Gastroesophageal sphincter (tissue), 4 donors: ENCODE data around the gene FUT9. TPM values are rescaled to one million over a fixed set of nuclear protein-coding genes. Genes with fewer than 3 reads are reported as not detected.

Source experiments
- ATAC-seq: fragments of 150-250 bp; one replicate; pipeline ENCODE4 v1.9.1; 2016; ENCODE audit warnings: mild to moderate bottlenecking, moderate library complexity
- H3K27ac ChIP-seq, 4 donors: fragments of 200-600 bp; sonication (generic) in 3 of 4; 1 replicate in 3 of 4; 2 replicates in 1 of 4; pipeline ENCODE4 v1.5.1; 2016 to 2019
- H3K27me3 ChIP-seq: fragments of 200-600 bp; sonication (generic); one replicate; pipeline ENCODE4 v1.5.1; 2019
- H3K36me3 ChIP-seq, 2 donors: fragments of 200-600 bp; sonication (generic); one replicate each; pipeline ENCODE4 v1.5.1; 2019; ENCODE audit warnings: control low read depth in 1 of 2
- H3K4me1 ChIP-seq, 3 donors: fragments of 200-600 bp; sonication (generic); 1 replicate in 2 of 3; 2 replicates in 1 of 3; pipeline ENCODE4 v1.5.1; 2016 to 2019; ENCODE audit warnings: control low read depth in 2 of 3
- H3K4me3 ChIP-seq, 2 donors: fragments of 200-600 bp; sonication (generic); one replicate each; pipeline ENCODE4 v1.5.1; 2019; ENCODE audit warnings: mild to moderate bottlenecking in 1 of 2, moderate library complexity in 1 of 2
- H3K9me3 ChIP-seq, 3 donors: fragments of 200-600 bp; sonication (generic); one replicate each; pipeline ENCODE4 v1.5.1; 2017 to 2019; ENCODE audit warnings: control low read depth in 2 of 3
- CTCF ChIP-seq, 4 experiments: fragments of 200-600 bp in 2 of 4; fragments of 450-650 bp in 2 of 4; sonication (generic) in 1 of 4; IDR thresholded peaks; one replicate each; pipeline ENCODE4 v1.5.1; 2017 to 2019; ENCODE audit warnings: antibody characterized with exemption in 4 of 4, mild to moderate bottlenecking in 2 of 4, moderate library complexity in 2 of 4
- EP300 ChIP-seq: sonication (generic); formaldehyde crosslinking; IDR thresholded peaks from one replicate; pipeline ENCODE4 v1.6.1; 2017; ENCODE audit warnings: antibody characterized with exemption, mild to moderate bottlenecking
- POLR2A ChIP-seq, 2 donors: fragments of 450-650 bp; IDR thresholded peaks; one replicate each; pipeline ENCODE4 v1.6.1; 2017; ENCODE audit warnings: antibody characterized with exemption in 2 of 2, mild to moderate bottlenecking in 2 of 2, moderate library complexity in 1 of 2
- POLR2AphosphoS5 ChIP-seq: sonication (generic); formaldehyde crosslinking; IDR thresholded peaks from one replicate; pipeline ENCODE4 v1.6.1; 2017; ENCODE audit warnings: antibody characterized with exemption
- WGBS, 2 donors: methylation state at CpG; one replicate each; pipeline ENCODE4 v1.1.5; 2018; ENCODE audit warnings: low coverage in 1 of 2; 5-methylcytosine and 5-hydroxymethylcytosine counted together
- total RNA-seq, 4 donors: library from RNA; depleted of rRNA; stranded (reverse); fragments of >200 nt; gene quantifications; one replicate each; pipeline ENCODE4 v1.1.0, GENCODE V29; 2016

FUT9 gene
- under 1 TPM in 1 of 4 donors, not detected in 3; under 0.01 TPM for total RNA-seq

GRCh38 chr6:96015518-96016333, at the start of gene FUT9:
TSS of gene FUT9 (plus strand) at chr6:96015974. CDS start at chr6:96203156, 187,182 bp downstream.
- WGBS, 2 donors: 0 to 2% methylated on average over 4 to 14 of the region's 62 CpGs
- no peaks in the 10 kb centered on the region for H3K36me3 ChIP-seq
- no peaks in the 10 kb centered on the region for H3K9me3 ChIP-seq
- TF ChIP-seq POLR2A (IDR thresholded peaks at IDR 0.05) (no peak), POLR2AphosphoS5 (no peak), CTCF (IDR thresholded peaks at IDR 0.05) (no peak), EP300 (no peak)
- no peak for ATAC-seq
- H3K27ac ChIP-seq: no peak within 1 kb of the TSS
- peaks cover 0 to 15% (median 0%) of the 10 kb centered on the region in 3 donors for H3K4me1 ChIP-seq
- H3K4me3 ChIP-seq: no peak within 1 kb of the TSS
- peaks cover 25% of the 10 kb centered on the region for H3K27me3 ChIP-seq

- Histone ChIP-seq H3K4me3 (no peak overlapping the region), H3K27me3 (no peaks in the 10 kb centered on the region), H3K4me1 (no peaks in the 10 kb centered on the region), H3K9me3 (peaks cover 0 to 5% (median 0%) of the 10 kb centered on the region in 3 donors), H3K27ac (no peak overlapping the region), H3K36me3 (no peaks in the 10 kb centered on the region)
- TF ChIP-seq POLR2A (IDR thresholded peaks at IDR 0.05): no peak
- no peak for TF ChIP-seq CTCF (IDR thresholded peaks at IDR 0.05)
- TF ChIP-seq POLR2AphosphoS5: no peak
- ATAC-seq: no peak
Observed at GRCh38 chr6:95967594-95967993, 48.2 kb upstream of the FUT9 start.

- Histone ChIP-seq H3K4me1 (no peaks in the 10 kb centered on the region), H3K27ac (no peak overlapping the region), H3K4me3 (no peak overlapping the region), H3K36me3 (no peaks in the 10 kb centered on the region), H3K9me3 (no peaks in the 10 kb centered on the region), H3K27me3 (no peaks in the 10 kb centered on the region)
- WGBS, 2 donors: 52 to 72% methylated on average over 3 of the region's 3 CpGs
- TF ChIP-seq POLR2A (IDR thresholded peaks at IDR 0.05) (no peak), POLR2AphosphoS5 (no peak), EP300 (no peak), CTCF (IDR thresholded peaks at IDR 0.05) (no peak)
- no peak for ATAC-seq
Observed at GRCh38 chr6:95973976-95974375, 41.8 kb upstream of the FUT9 start.

GRCh38 chr6:95978230-95978629, 37.5 kb upstream of the FUT9 start:
- 66 to 67% methylated on average over 2 of the region's 2 CpGs for WGBS, 2 donors

More at GRCh38 chr6:95978230-95978629, 37.5 kb upstream of the FUT9 start:
- TF ChIP-seq POLR2A (IDR thresholded peaks at IDR 0.05) (no peak), POLR2AphosphoS5 (no peak), CTCF (IDR thresholded peaks at IDR 0.05) (no peak), EP300 (no peak)
- Histone ChIP-seq H3K27ac (no peak overlapping the region), H3K36me3 (no peaks in the 10 kb centered on the region), H3K4me1 (no peaks in the 10 kb centered on the region), H3K9me3 (no peaks in the 10 kb centered on the region), H3K4me3 (no peak overlapping the region), H3K27me3 (no peaks in the 10 kb centered on the region)
- ATAC-seq: no peak
